Measurements from ENCODE around the gene KSR2.
"Not testable (repeated sequence)": the region's sequence is repeated elsewhere in the genome, so short reads cannot be mapped to it uniquely, and the experiment has no call there.

KSR2 gene

GRCh38 chr12:117803001-117803400 lies 165.8 kb downstream of the KSR2 start:
- no peak overlapping the region for H3K4me3 ChIP-seq (ENCODE audit: insufficient read depth, low read depth, low read length)
- H3K4me1 ChIP-seq (ENCODE audit: control insufficient read depth, insufficient read depth, low read length), result no peaks in the 10 kb centered on the region
- H3K27me3 ChIP-seq (ENCODE audit: control insufficient read depth, insufficient read depth, low read length, poor library complexity, severe bottlenecking), result no peaks in the 10 kb centered on the region
- no peaks in the 10 kb centered on the region for H3K9me3 ChIP-seq (ENCODE audit: control insufficient read depth, low read length)
- 92 to 94% methylated on average over 6 of the region's 6 CpGs for WGBS, 2 experiments
- H3K27ac ChIP-seq (ENCODE audit: insufficient read depth, low read depth, low read length, poor library complexity, severe bottlenecking), result no peak overlapping the region
- H3K36me3 ChIP-seq (ENCODE audit: control insufficient read depth, insufficient read depth, low read length), result no peaks in the 10 kb centered on the region

GRCh38 chr12:117800711-117801110 lies 168.1 kb downstream of the KSR2 start:
- not testable (repeated sequence) for H3K36me3 ChIP-seq (ENCODE audit: control insufficient read depth, insufficient read depth, low read length); H3K27ac ChIP-seq (ENCODE audit: insufficient read depth, low read depth, low read length, poor library complexity, severe bottlenecking); H3K9me3 ChIP-seq (ENCODE audit: control insufficient read depth, low read length); H3K4me3 ChIP-seq (ENCODE audit: insufficient read depth, low read depth, low read length); H3K27me3 ChIP-seq (ENCODE audit: control insufficient read depth, insufficient read depth, low read length, poor library complexity, severe bottlenecking); H3K4me1 ChIP-seq (ENCODE audit: control insufficient read depth, insufficient read depth, low read length)
- WGBS, 2 experiments, result 87 to 97% methylated on average over 4 to 6 of the region's 6 CpGs

GRCh38 chr12:117797202-117797601 lies 171.6 kb downstream of the KSR2 start:
- WGBS, 2 experiments, result 90 to 93% methylated on average over 3 of the region's 3 CpGs
- H3K9me3 ChIP-seq (ENCODE audit: control insufficient read depth, low read length), result no peaks in the 10 kb centered on the region
- H3K4me1 ChIP-seq (ENCODE audit: control insufficient read depth, insufficient read depth, low read length), result no peaks in the 10 kb centered on the region
- H3K4me3 ChIP-seq (ENCODE audit: insufficient read depth, low read depth, low read length), result no peak overlapping the region
- no peaks in the 10 kb centered on the region for H3K36me3 ChIP-seq (ENCODE audit: control insufficient read depth, insufficient read depth, low read length)
- H3K27ac ChIP-seq (ENCODE audit: insufficient read depth, low read depth, low read length, poor library complexity, severe bottlenecking), result no peak overlapping the region
- H3K27me3 ChIP-seq (ENCODE audit: control insufficient read depth, insufficient read depth, low read length, poor library complexity, severe bottlenecking), result no peaks in the 10 kb centered on the region

- Histone ChIP-seq H3K36me3 (ENCODE audit: control insufficient read depth, insufficient read depth, low read length) (no peaks in the 10 kb centered on the region), H3K4me3 (ENCODE audit: insufficient read depth, low read depth, low read length) (no peak overlapping the region), H3K27me3 (ENCODE audit: control insufficient read depth, insufficient read depth, low read length, poor library complexity, severe bottlenecking) (no peaks in the 10 kb centered on the region), H3K9me3 (ENCODE audit: control insufficient read depth, low read length) (no peaks in the 10 kb centered on the region), H3K4me1 (ENCODE audit: control insufficient read depth, insufficient read depth, low read length) (no peaks in the 10 kb centered on the region), H3K27ac (ENCODE audit: insufficient read depth, low read depth, low read length, poor library complexity, severe bottlenecking) (no peak overlapping the region)
- WGBS, 2 experiments, result 90 to 95% methylated on average over 8 of the region's 8 CpGs
These were observed 175.8 kb downstream of the KSR2 start for GRCh38 chr12:117792877-117793424.

- H3K4me1 ChIP-seq (ENCODE audit: control insufficient read depth, insufficient read depth, low read length), result no peaks in the 10 kb centered on the region
- no peak overlapping the region for H3K27ac ChIP-seq (ENCODE audit: insufficient read depth, low read depth, low read length, poor library complexity, severe bottlenecking)
- H3K9me3 ChIP-seq (ENCODE audit: control insufficient read depth, low read length), result no peaks in the 10 kb centered on the region
- H3K27me3 ChIP-seq (ENCODE audit: control insufficient read depth, insufficient read depth, low read length, poor library complexity, severe bottlenecking), result no peaks in the 10 kb centered on the region
- no peaks in the 10 kb centered on the region for H3K36me3 ChIP-seq (ENCODE audit: control insufficient read depth, insufficient read depth, low read length)
- 92% methylated on average over 3 to 4 of the region's 4 CpGs for WGBS, 2 experiments
- no peak overlapping the region for H3K4me3 ChIP-seq (ENCODE audit: insufficient read depth, low read depth, low read length)
These were observed 176.3 kb downstream of the KSR2 start for GRCh38 chr12:117792471-117792870.

- H3K36me3 ChIP-seq (ENCODE audit: control insufficient read depth, insufficient read depth, low read length), result no peaks in the 10 kb centered on the region
- H3K4me3 ChIP-seq (ENCODE audit: insufficient read depth, low read depth, low read length), result no peak overlapping the region
- no peaks in the 10 kb centered on the region for H3K27me3 ChIP-seq (ENCODE audit: control insufficient read depth, insufficient read depth, low read length, poor library complexity, severe bottlenecking)
- H3K9me3 ChIP-seq (ENCODE audit: control insufficient read depth, low read length), result no peaks in the 10 kb centered on the region
- 64 to 70% methylated on average over 2 of the region's 2 CpGs for WGBS, 2 experiments
- H3K27ac ChIP-seq (ENCODE audit: insufficient read depth, low read depth, low read length, poor library complexity, severe bottlenecking), result no peak overlapping the region
- no peaks in the 10 kb centered on the region for H3K4me1 ChIP-seq (ENCODE audit: control insufficient read depth, insufficient read depth, low read length)
These were observed 177.8 kb downstream of the KSR2 start for GRCh38 chr12:117790948-117791347.

- WGBS, 2 experiments, result 56 to 57% methylated on average over 2 of the region's 2 CpGs
- no peaks in the 10 kb centered on the region for H3K4me1 ChIP-seq (ENCODE audit: control insufficient read depth, insufficient read depth, low read length)
- no peaks in the 10 kb centered on the region for H3K27me3 ChIP-seq (ENCODE audit: control insufficient read depth, insufficient read depth, low read length, poor library complexity, severe bottlenecking)
- no peaks in the 10 kb centered on the region for H3K36me3 ChIP-seq (ENCODE audit: control insufficient read depth, insufficient read depth, low read length)
- no peak overlapping the region for H3K27ac ChIP-seq (ENCODE audit: insufficient read depth, low read depth, low read length, poor library complexity, severe bottlenecking)
- H3K4me3 ChIP-seq (ENCODE audit: insufficient read depth, low read depth, low read length), result no peak overlapping the region
- H3K9me3 ChIP-seq (ENCODE audit: control insufficient read depth, low read length), result no peaks in the 10 kb centered on the region
These were observed 178.6 kb downstream of the KSR2 start for GRCh38 chr12:117790198-117790597.

- no peaks in the 10 kb centered on the region for H3K9me3 ChIP-seq (ENCODE audit: control insufficient read depth, low read length)
- H3K4me3 ChIP-seq (ENCODE audit: insufficient read depth, low read depth, low read length), result no peak overlapping the region
- H3K4me1 ChIP-seq (ENCODE audit: control insufficient read depth, insufficient read depth, low read length), result no peaks in the 10 kb centered on the region
- no peaks in the 10 kb centered on the region for H3K27me3 ChIP-seq (ENCODE audit: control insufficient read depth, insufficient read depth, low read length, poor library complexity, severe bottlenecking)
- no peak overlapping the region for H3K27ac ChIP-seq (ENCODE audit: insufficient read depth, low read depth, low read length, poor library complexity, severe bottlenecking)
- no peaks in the 10 kb centered on the region for H3K36me3 ChIP-seq (ENCODE audit: control insufficient read depth, insufficient read depth, low read length)
- 65 to 68% methylated on average over 7 of the region's 7 CpGs for WGBS, 2 experiments
These were observed 179.4 kb downstream of the KSR2 start for GRCh38 chr12:117789195-117789912.

- WGBS, 2 experiments, result 89 to 94% methylated on average over 5 of the region's 5 CpGs
These were observed 190.1 kb downstream of the KSR2 start for GRCh38 chr12:117778656-117779055.

GRCh38 chr12:117774941-117775775 lies 193.6 kb downstream of the KSR2 start:
- 86 to 92% methylated on average over 5 of the region's 5 CpGs for WGBS, 2 experiments
- no peaks in the 10 kb centered on the region for H3K9me3 ChIP-seq (ENCODE audit: control insufficient read depth, low read length)

More at GRCh38 chr12:117778656-117779055, 190.1 kb downstream of the KSR2 start:
- Histone ChIP-seq H3K27ac (ENCODE audit: insufficient read depth, low read depth, low read length, poor library complexity, severe bottlenecking) (no peak overlapping the region), H3K4me1 (ENCODE audit: control insufficient read depth, insufficient read depth, low read length) (no peaks in the 10 kb centered on the region), H3K4me3 (ENCODE audit: insufficient read depth, low read depth, low read length) (no peak overlapping the region), H3K9me3 (ENCODE audit: control insufficient read depth, low read length) (no peaks in the 10 kb centered on the region), H3K36me3 (ENCODE audit: control insufficient read depth, insufficient read depth, low read length) (no peaks in the 10 kb centered on the region), H3K27me3 (ENCODE audit: control insufficient read depth, insufficient read depth, low read length, poor library complexity, severe bottlenecking) (no peaks in the 10 kb centered on the region)

More at GRCh38 chr12:117774941-117775775, 193.6 kb downstream of the KSR2 start:
- Histone ChIP-seq H3K27ac (ENCODE audit: insufficient read depth, low read depth, low read length, poor library complexity, severe bottlenecking) (no peak overlapping the region), H3K4me1 (ENCODE audit: control insufficient read depth, insufficient read depth, low read length) (no peaks in the 10 kb centered on the region), H3K4me3 (ENCODE audit: insufficient read depth, low read depth, low read length) (no peak overlapping the region), H3K27me3 (ENCODE audit: control insufficient read depth, insufficient read depth, low read length, poor library complexity, severe bottlenecking) (no peaks in the 10 kb centered on the region), H3K36me3 (ENCODE audit: control insufficient read depth, insufficient read depth, low read length) (no peaks in the 10 kb centered on the region)

All from ectodermal cell (in vitro differentiated cells).